GM12873 (cell line): Measurements from ENCODE around the gene SGPL1.

Experiments used
- CTCF ChIP-seq: IDR thresholded peaks from 2 replicates; pipeline ENCODE4 v1.5.1; 2012; ENCODE audit warnings: low read depth, mild to moderate bottlenecking, moderate library complexity, low read length, control low read depth; ENCODE audit not compliant: insufficient read depth; ENCODE audit errors: missing control alignments

SGPL1 gene

GRCh38 chr10:70782746-70783680 is 32.7 kb upstream of the SGPL1 start:
- no peak for TF ChIP-seq CTCF

- no peak for TF ChIP-seq CTCF
Observed at GRCh38 chr10:70784016-70784415, 31.7 kb upstream of the SGPL1 start.

GRCh38 chr10:70784471-70784870 is 31.3 kb upstream of the SGPL1 start:
- TF ChIP-seq CTCF = no peak

- no peak for TF ChIP-seq CTCF
Observed at GRCh38 chr10:70785190-70785589, 30.6 kb upstream of the SGPL1 start, which contains the start of gene TBATA. Gene TBATA, minus strand, starts transcription at chr10:70785377. Its CDS starts 1,998 bp downstream, at chr10:70783379.

GRCh38 chr10:70786799-70787415 is 28.8 kb upstream of the SGPL1 start:
- no peak for TF ChIP-seq CTCF

GRCh38 chr10:70791386-70792039 is 24.2 kb upstream of the SGPL1 start:
- TF ChIP-seq CTCF = no peak

- no peak for TF ChIP-seq CTCF
Observed at GRCh38 chr10:70795613-70796012, 20.1 kb upstream of the SGPL1 start.
